ENCODE results near the gene PIAS4.

Gene PIAS4

DNA sequence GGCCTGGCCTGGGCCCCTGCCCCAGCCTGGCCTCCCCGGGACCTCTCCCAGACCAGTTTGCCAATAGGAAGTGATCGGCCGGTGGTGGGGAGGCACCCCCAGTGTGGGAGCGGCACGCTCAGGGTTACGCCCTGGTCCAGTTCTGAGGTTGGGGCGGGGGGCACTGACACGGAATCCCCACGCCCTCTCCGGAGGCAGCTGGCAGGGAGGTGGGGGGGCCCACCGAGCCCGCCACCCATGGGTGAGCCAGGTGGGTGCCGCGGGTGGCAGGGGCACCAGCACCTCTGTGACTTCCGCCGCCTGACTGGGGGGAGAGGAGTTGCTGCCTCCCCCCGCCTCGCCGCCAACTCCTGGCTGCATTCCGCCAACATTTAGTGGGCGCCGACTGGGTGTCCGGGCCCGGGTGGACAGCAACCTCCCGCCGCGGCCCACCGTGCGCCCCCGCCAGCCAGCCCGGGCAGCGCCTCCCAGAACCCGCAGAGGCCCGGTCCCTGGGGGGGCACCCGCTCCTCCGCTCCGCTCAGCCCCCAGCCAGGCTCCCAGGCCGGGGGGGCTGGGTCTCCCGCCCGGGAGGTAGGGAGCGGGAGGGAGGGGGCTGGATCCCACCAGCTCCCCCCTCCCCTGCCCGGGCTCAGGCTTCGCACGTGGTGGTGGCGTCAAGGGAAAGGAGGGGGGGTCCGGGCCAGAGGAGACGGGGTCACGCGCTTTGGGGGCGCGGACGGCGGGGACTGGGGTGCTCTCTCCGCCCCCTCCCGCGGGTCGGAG lies 57.1 kb downstream of the PIAS4 start:
- peaks cover 70% of the 10 kb centered on the region for H3K79me2 ChIP-seq (ENCODE audit: insufficient read depth, low read length)
- peak overlapping the region; percentile 71 for H3K9ac ChIP-seq (ENCODE audit: low read depth, low read length)
- H3K4me2 ChIP-seq (ENCODE audit: insufficient read depth, low read length): peak overlapping the region; percentile 78
- no peak for TF ChIP-seq EZH2 (IDR thresholded peaks at IDR 0.05; ENCODE audit: borderline replicate concordance, low read depth, low read length, severe bottlenecking)
- TF ChIP-seq, protein P1, sequence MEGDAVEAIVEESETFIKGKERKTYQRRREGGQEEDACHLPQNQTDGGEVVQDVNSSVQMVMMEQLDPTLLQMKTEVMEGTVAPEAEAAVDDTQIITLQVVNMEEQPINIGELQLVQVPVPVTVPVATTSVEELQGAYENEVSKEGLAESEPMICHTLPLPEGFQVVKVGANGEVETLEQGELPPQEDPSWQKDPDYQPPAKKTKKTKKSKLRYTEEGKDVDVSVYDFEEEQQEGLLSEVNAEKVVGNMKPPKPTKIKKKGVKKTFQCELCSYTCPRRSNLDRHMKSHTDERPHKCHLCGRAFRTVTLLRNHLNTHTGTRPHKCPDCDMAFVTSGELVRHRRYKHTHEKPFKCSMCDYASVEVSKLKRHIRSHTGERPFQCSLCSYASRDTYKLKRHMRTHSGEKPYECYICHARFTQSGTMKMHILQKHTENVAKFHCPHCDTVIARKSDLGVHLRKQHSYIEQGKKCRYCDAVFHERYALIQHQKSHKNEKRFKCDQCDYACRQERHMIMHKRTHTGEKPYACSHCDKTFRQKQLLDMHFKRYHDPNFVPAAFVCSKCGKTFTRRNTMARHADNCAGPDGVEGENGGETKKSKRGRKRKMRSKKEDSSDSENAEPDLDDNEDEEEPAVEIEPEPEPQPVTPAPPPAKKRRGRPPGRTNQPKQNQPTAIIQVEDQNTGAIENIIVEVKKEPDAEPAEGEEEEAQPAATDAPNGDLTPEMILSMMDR (IDR thresholded peaks at IDR 0.05; ENCODE audit: borderline replicate concordance, extremely low read depth, low read length, poor library complexity, severe bottlenecking): no peak
- no peaks in the 10 kb centered on the region for H3K27me3 ChIP-seq (ENCODE audit: insufficient read depth, low read length, poor library complexity)
- H3K36me3 ChIP-seq (ENCODE audit: insufficient read depth, low read length): peaks cover 45% of the 10 kb centered on the region
- H3K4me1 ChIP-seq (ENCODE audit: insufficient read depth, low read length): peaks cover 40% of the 10 kb centered on the region
- peaks cover 53% of the 10 kb centered on the region for H4K20me1 ChIP-seq (ENCODE audit: insufficient read depth, low read length)
- peak; percentile 74 for DNase-seq
- ATAC-seq (ENCODE audit: insufficient read depth, low read depth): peak; percentile 15
- H3K27ac ChIP-seq (ENCODE audit: low read length): peak overlapping the region; percentile 73
- no peaks in the 10 kb centered on the region for H3K9me3 ChIP-seq (ENCODE audit: insufficient read depth, low read length, severe bottlenecking)
- H3K4me3 ChIP-seq (ENCODE audit: low read depth in 1 of 2, low read length in 2 of 2): peak overlapping the region; percentile 54 to 62; a peak in 3 of 4 replicates
- H2AFZ ChIP-seq (ENCODE audit: low read depth, low read length): no peak overlapping the region

- Histone ChIP-seq H2AFZ (ENCODE audit: low read depth, low read length) (no peak overlapping the region), H3K27me3 (ENCODE audit: insufficient read depth, low read length, poor library complexity) (no peaks in the 10 kb centered on the region), H3K9ac (ENCODE audit: low read depth, low read length) (peak overlapping the region; percentile 99), H3K4me2 (ENCODE audit: insufficient read depth, low read length) (peak overlapping the region; percentile 78), H3K9me3 (ENCODE audit: insufficient read depth, low read length, severe bottlenecking) (no peaks in the 10 kb centered on the region), H3K4me3 (ENCODE audit: low read depth in 1 of 2, low read length in 2 of 2) (peak overlapping the region in 1 of 2 experiments; percentile 78; a peak in 2 of 4 replicates), H3K27ac (ENCODE audit: low read length) (peak overlapping the region; percentile 57), H3K36me3 (ENCODE audit: insufficient read depth, low read length) (peaks cover 39% of the 10 kb centered on the region), H3K79me2 (ENCODE audit: insufficient read depth, low read length) (peaks cover 60% of the 10 kb centered on the region), H3K4me1 (ENCODE audit: insufficient read depth, low read length) (peaks cover 40% of the 10 kb centered on the region), H4K20me1 (ENCODE audit: insufficient read depth, low read length) (peaks cover 44% of the 10 kb centered on the region)
- DNase-seq (peak; percentile 97), ATAC-seq (ENCODE audit: insufficient read depth, low read depth) (peak; percentile 78)
- TF ChIP-seq, protein P1 (IDR thresholded peaks at IDR 0.05; ENCODE audit: borderline replicate concordance, extremely low read depth, low read length, poor library complexity, severe bottlenecking): no peak
- no peak for TF ChIP-seq EZH2 (IDR thresholded peaks at IDR 0.05; ENCODE audit: borderline replicate concordance, low read depth, low read length, severe bottlenecking)
Observed at GRCh38 chr19:4065430-4066175, 58.1 kb downstream of the PIAS4 start.

- Histone ChIP-seq H4K20me1 (ENCODE audit: insufficient read depth, low read length) (peaks cover 38% of the 10 kb centered on the region), H3K36me3 (ENCODE audit: insufficient read depth, low read length) (peaks cover 35% of the 10 kb centered on the region), H3K4me1 (ENCODE audit: insufficient read depth, low read length) (peaks cover 40% of the 10 kb centered on the region), H3K27ac (ENCODE audit: low read length) (peak overlapping the region; percentile 90), H3K79me2 (ENCODE audit: insufficient read depth, low read length) (peaks cover 55% of the 10 kb centered on the region), H3K4me2 (ENCODE audit: insufficient read depth, low read length) (peak overlapping the region; percentile 58), H3K27me3 (ENCODE audit: insufficient read depth, low read length, poor library complexity) (no peaks in the 10 kb centered on the region), H3K9ac (ENCODE audit: low read depth, low read length) (peak overlapping the region; percentile 99), H3K4me3 (ENCODE audit: low read depth in 1 of 2, low read length in 2 of 2) (peak overlapping the region; percentile 78 to 94; a peak in 3 of 4 replicates), H2AFZ (ENCODE audit: low read depth, low read length) (peak overlapping the region; percentile 64), H3K9me3 (ENCODE audit: insufficient read depth, low read length, severe bottlenecking) (no peaks in the 10 kb centered on the region)
- DNase-seq (no peak), ATAC-seq (ENCODE audit: insufficient read depth, low read depth) (peak; percentile 2; the same call in 2 of the 3 replicates)
- no peak for TF ChIP-seq EZH2 (IDR thresholded peaks at IDR 0.05; ENCODE audit: borderline replicate concordance, low read depth, low read length, severe bottlenecking)
- TF ChIP-seq, protein P1 (IDR thresholded peaks at IDR 0.05; ENCODE audit: borderline replicate concordance, extremely low read depth, low read length, poor library complexity, severe bottlenecking): peak; percentile 42
Observed at GRCh38 chr19:4066176-4066606, 58.7 kb downstream of the PIAS4 start.
